ENCODE measurements around the gene MLF1.

Gene MLF1

GRCh38 chr3:158572766-158573060 lies 1.7 kb downstream of the MLF1 start:
- H3K27me3 ChIP-seq (ENCODE audit: insufficient read depth, low read length, poor library complexity, severe bottlenecking), result no peaks in the 10 kb centered on the region
- no peaks in the 10 kb centered on the region for H3K36me3 ChIP-seq (ENCODE audit: insufficient read depth, low read length)
- no peak for TF ChIP-seq EZH2phosphoT487 (IDR thresholded peaks at IDR 0.05; ENCODE audit: borderline replicate concordance)
- TF ChIP-seq CTCF (conservative IDR thresholded peaks at IDR 0.05; ENCODE audit: low read length), result no peak
- H3K4me2 ChIP-seq (ENCODE audit: low read depth, low read length, poor library complexity, severe bottlenecking), result no peak overlapping the region
- no peak overlapping the region for H3K9ac ChIP-seq (ENCODE audit: low read depth, low read length, poor library complexity, severe bottlenecking)
- H3K4me1 ChIP-seq (ENCODE audit: insufficient read depth, low read length, poor library complexity, severe bottlenecking), result no peaks in the 10 kb centered on the region
- H2AFZ ChIP-seq (ENCODE audit: low read length), result no peak overlapping the region
- H3K79me2 ChIP-seq (ENCODE audit: insufficient read depth, low read length), result no peaks in the 10 kb centered on the region
- no peak overlapping the region for H3K4me3 ChIP-seq (ENCODE audit: low read length, poor library complexity, severe bottlenecking)
- no peaks in the 10 kb centered on the region for H4K20me1 ChIP-seq (ENCODE audit: insufficient read depth, low read length, poor library complexity, severe bottlenecking)
- no peaks in the 10 kb centered on the region for H3F3A ChIP-seq (ENCODE audit: low read depth)
- no peaks in the 10 kb centered on the region for H3K9me2 ChIP-seq (replicated peaks; ENCODE audit: low read depth, low read length)
- no peaks in the 10 kb centered on the region for H3K9me3 ChIP-seq (ENCODE audit: insufficient read depth, low read depth, low read length)

GRCh38 chr3:158573714-158574113 lies 2.7 kb downstream of the MLF1 start:
- TF ChIP-seq CTCF (conservative IDR thresholded peaks at IDR 0.05; ENCODE audit: low read length) (no peak), EZH2phosphoT487 (IDR thresholded peaks at IDR 0.05; ENCODE audit: borderline replicate concordance) (no peak)
- Histone ChIP-seq H3K9me3 (ENCODE audit: insufficient read depth, low read depth, low read length) (no peaks in the 10 kb centered on the region), H4K20me1 (ENCODE audit: insufficient read depth, low read length, poor library complexity, severe bottlenecking) (no peaks in the 10 kb centered on the region)

GRCh38 chr3:158574646-158575045 lies 3.7 kb downstream of the MLF1 start:
- Histone ChIP-seq H3K9me2 (replicated peaks; ENCODE audit: low read depth, low read length) (no peaks in the 10 kb centered on the region), H3K9ac (ENCODE audit: low read depth, low read length, poor library complexity, severe bottlenecking) (no peak overlapping the region), H3K4me2 (ENCODE audit: low read depth, low read length, poor library complexity, severe bottlenecking) (no peak overlapping the region), H3K79me2 (ENCODE audit: insufficient read depth, low read length) (no peaks in the 10 kb centered on the region), H3K9me3 (ENCODE audit: insufficient read depth, low read depth, low read length) (no peaks in the 10 kb centered on the region), H2AFZ (ENCODE audit: low read length) (no peak overlapping the region), H3K4me3 (ENCODE audit: low read length, poor library complexity, severe bottlenecking) (no peak overlapping the region), H3K4me1 (ENCODE audit: insufficient read depth, low read length, poor library complexity, severe bottlenecking) (no peaks in the 10 kb centered on the region), H3F3A (ENCODE audit: low read depth) (no peaks in the 10 kb centered on the region), H3K36me3 (ENCODE audit: insufficient read depth, low read length) (no peaks in the 10 kb centered on the region), H4K20me1 (ENCODE audit: insufficient read depth, low read length, poor library complexity, severe bottlenecking) (no peaks in the 10 kb centered on the region), H3K27me3 (ENCODE audit: insufficient read depth, low read length, poor library complexity, severe bottlenecking) (no peaks in the 10 kb centered on the region)
- no peak for TF ChIP-seq EZH2phosphoT487 (IDR thresholded peaks at IDR 0.05; ENCODE audit: borderline replicate concordance)
- no peak for TF ChIP-seq CTCF (conservative IDR thresholded peaks at IDR 0.05; ENCODE audit: low read length)

More at GRCh38 chr3:158573714-158574113, 2.7 kb downstream of the MLF1 start:
- H3K4me1 ChIP-seq (ENCODE audit: insufficient read depth, low read length, poor library complexity, severe bottlenecking), result no peaks in the 10 kb centered on the region
- no peaks in the 10 kb centered on the region for H3K9me2 ChIP-seq (replicated peaks; ENCODE audit: low read depth, low read length)
- no peak overlapping the region for H3K9ac ChIP-seq (ENCODE audit: low read depth, low read length, poor library complexity, severe bottlenecking)
- H3K27me3 ChIP-seq (ENCODE audit: insufficient read depth, low read length, poor library complexity, severe bottlenecking), result no peaks in the 10 kb centered on the region
- no peaks in the 10 kb centered on the region for H3K36me3 ChIP-seq (ENCODE audit: insufficient read depth, low read length)
- H3F3A ChIP-seq (ENCODE audit: low read depth), result no peaks in the 10 kb centered on the region
- no peak overlapping the region for H2AFZ ChIP-seq (ENCODE audit: low read length)
- no peaks in the 10 kb centered on the region for H3K79me2 ChIP-seq (ENCODE audit: insufficient read depth, low read length)
- H3K4me3 ChIP-seq (ENCODE audit: low read length, poor library complexity, severe bottlenecking), result no peak overlapping the region
- no peak overlapping the region for H3K4me2 ChIP-seq (ENCODE audit: low read depth, low read length, poor library complexity, severe bottlenecking)
